ENCODE measurements around the gene TMED8. TPM values are rescaled to one million over a fixed set of nuclear protein-coding genes. Genes with fewer than 3 reads are reported as not detected.

The TMED8 gene
- total RNA-seq, 1 experiment from 2014 or later: 8.5 TPM

DNA sequence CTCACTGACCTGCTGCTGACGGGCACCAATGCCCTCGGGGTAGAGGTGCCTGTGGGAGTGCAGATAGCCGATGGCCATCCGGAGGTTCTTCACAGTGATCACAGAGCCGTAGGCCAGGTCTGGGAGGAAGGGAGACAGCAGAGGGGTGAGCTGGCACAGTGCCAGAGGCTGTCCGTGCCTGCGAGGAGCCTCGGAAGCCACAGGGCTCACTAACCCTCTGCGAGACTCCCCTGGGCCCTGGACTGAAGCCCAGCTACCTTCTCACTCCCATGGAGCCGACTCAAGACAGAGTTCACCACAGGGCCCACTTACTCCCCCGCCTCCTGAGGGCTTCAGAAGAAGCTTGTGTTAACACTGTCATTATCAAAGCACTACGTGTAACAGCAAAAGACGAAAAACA is 80.7 kb downstream of the TMED8 start:
- no peak for DNase-seq (ENCODE audit: low spot score)

DNA sequence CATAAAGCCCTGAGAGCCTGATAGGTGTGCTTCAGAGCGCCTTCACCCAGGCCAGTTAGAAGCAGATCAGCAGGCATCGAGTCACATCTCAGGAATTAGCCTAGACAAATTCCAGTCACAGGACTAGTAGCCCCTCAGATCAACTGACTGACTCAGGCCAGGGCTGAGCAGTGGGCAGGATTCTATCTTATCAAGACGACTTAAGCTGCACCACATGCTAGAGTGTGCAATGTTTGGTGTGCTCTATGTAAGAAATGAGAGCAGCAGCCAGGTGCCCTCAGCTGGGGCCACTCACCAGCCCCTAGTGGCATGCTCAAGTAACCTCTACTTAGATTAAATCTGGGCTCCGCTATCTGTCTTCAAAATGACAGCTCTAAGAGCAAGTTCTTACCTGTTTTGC is 86.2 kb downstream of the TMED8 start:
- no peak for DNase-seq (ENCODE audit: low spot score)

DNA sequence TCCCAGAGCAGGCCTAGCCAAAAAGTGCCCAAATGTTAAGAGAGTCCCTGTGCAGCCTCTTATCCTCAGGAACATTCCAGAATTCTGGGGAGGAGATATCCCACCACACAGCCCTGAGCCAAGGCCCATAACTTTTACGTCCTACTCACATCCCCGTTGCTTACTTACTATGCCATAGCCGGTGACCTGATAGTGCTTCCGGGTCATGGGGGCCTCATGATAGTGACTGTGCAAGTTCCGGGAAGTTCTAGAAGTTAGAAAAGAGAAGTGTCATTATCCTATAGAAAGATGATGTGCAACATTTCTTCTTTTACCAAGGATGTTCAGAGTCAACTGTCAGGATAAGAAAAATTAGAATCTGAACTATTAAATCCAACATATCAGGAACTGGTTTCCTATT is 90.3 kb downstream of the TMED8 start:
- no peak for DNase-seq (ENCODE audit: low spot score)

Other genes with a start within 250 kb of the TMED8 start
- gene ZDHHC22, start 235.3 kb downstream of the TMED8 start, total RNA-seq (2014; rRNA removed; shearing (Covaris generic)): not detected in 2 replicates
- 0.77 and 1.3 TPM in 2 replicates for gene TMEM63C, start 195.3 kb downstream of the TMED8 start, total RNA-seq (2014; rRNA removed; shearing (Covaris generic))
- not detected in 2 replicates for gene NGB, start 105.9 kb downstream of the TMED8 start, total RNA-seq (2014; rRNA removed; shearing (Covaris generic))
- 8.6 and 13.7 TPM in 2 replicates for gene POMT2, start 56.2 kb downstream of the TMED8 start, total RNA-seq (2014; rRNA removed; shearing (Covaris generic))
- gene GSTZ1, start 56.1 kb downstream of the TMED8 start, total RNA-seq (2014; rRNA removed; shearing (Covaris generic)): 72.0 and 76.1 TPM in 2 replicates
- 2.1 and 3.6 TPM in 2 replicates for gene SAMD15, start 285 bp upstream of the TMED8 start, total RNA-seq (2014; rRNA removed; shearing (Covaris generic))
- not detected in 2 replicates for gene NOXRED1, start 46.4 kb upstream of the TMED8 start, total RNA-seq (2014; rRNA removed; shearing (Covaris generic))
- 21.6 and 28.1 TPM in 2 replicates for gene VIPAS39, start 80.5 kb upstream of the TMED8 start, total RNA-seq (2014; rRNA removed; shearing (Covaris generic))
- gene AHSA1, start 81.0 kb upstream of the TMED8 start, total RNA-seq (2014; rRNA removed; shearing (Covaris generic)): 224 and 235 TPM in 2 replicates
- gene ISM2, start 121.7 kb upstream of the TMED8 start, total RNA-seq (2014; rRNA removed; shearing (Covaris generic)): not detected in 2 replicates
- 10.4 and 14.7 TPM in 2 replicates for gene SPTLC2, start 239.5 kb upstream of the TMED8 start, total RNA-seq (2014; rRNA removed; shearing (Covaris generic))

Data from H4 (cell line).